SW480 (cell line): ENCODE data around the gene MPZL3.

Experiments used
- DNase-seq: peaks from one replicate; pipeline ENCODE4 v3.0.0-alpha.2; 2016; ENCODE audit warnings: low spot score

MPZL3 gene

GRCh38 chr11:118232659-118233058, 19.5 kb downstream of the MPZL3 start:
- peak; percentile 87 for DNase-seq

GRCh38 chr11:118231461-118231860, 20.7 kb downstream of the MPZL3 start:
- DNase-seq, result no peak

- DNase-seq, result no peak
Measured at GRCh38 chr11:118230088-118230487, 22.1 kb downstream of the MPZL3 start.

DNA sequence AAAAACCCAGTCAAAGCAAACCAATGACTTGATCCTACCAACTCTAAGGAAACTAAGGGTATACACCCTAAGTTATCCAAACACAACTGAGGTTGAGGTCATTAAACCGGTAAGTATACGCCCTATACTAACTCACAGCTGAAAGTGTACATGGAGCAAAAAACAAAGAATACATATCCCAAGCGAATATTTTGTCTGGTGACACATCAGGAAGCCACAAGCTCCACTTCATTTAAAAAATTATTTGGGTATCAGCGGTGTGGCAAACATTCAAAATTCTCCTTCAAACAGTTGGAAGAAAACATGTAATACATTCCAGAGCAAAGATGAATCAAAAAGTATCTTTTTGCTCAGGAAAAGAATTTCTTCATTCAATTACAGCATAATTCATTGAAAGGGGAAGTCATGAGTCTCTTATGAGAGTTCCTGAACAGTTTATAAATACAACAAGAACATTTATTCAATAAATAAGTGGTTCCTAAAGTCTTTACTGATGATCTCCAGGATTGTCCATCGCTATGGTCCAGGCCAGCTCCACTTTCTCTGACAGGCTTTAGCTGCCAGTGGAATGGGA, 22.8 kb downstream of the MPZL3 start:
- no peak for DNase-seq

DNA sequence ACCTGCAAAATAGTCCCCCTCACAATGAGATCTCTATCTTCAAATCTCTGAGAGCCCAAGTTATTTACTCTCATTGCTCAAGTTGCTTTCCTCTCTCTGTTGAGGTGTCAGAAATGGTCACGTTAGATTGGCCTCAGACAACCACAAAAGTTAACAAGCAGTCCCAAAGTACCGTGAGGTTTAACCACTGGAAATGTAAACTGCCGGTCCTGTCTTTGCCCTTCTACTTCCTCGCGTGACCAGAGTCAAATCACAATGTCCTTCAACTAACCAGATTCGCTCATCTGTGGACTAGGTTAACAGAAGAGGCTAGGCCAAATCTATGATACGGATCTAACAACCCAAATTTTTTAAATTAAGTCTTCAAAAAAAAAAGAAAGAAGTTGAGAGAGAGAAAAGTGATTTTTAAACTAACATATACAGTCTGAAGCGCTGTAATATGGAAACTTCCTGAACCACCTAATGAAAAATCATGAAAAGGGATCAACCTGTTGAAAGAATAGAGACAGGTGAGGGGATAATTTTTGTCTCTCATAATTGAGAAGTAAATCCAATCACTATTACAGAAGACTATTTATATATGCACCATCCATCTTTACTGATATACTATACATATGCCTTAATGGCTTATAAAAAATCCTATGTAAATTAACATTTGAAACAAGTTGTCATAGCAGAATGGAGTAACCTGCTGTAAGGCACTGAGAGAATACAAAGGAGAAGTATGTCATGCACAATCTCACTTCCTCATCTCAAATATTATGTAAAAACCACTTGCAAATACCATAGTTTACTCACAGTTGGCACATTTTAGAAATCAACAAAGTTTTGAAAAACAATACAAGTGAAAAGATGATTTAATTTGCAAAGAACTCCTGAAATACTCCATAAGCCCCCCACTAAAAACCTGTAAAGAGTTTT, 24.0 kb downstream of the MPZL3 start:
- DNase-seq, result no peak

DNA sequence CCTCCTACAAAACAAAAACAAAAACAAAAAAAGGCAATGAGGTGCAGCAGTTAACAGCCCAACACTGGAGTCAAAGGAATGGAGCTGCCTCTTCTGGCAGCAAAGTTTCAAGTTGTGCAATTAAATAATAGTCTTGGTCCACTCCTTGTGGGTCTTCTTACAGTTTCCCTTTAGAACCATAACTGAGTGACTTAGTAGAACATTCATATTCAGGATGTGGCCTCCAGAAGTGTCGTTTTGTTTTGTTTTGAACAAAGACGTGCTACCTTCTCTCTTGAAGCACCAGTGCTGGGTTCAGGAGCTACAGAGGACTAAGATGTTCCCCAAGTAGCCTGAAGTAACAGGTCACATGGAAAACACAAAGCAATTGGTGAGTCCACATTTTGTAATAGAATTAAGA, 25.4 kb downstream of the MPZL3 start:
- no peak for DNase-seq

- DNase-seq, result no peak
Measured at GRCh38 chr11:118226296-118226695, 25.9 kb downstream of the MPZL3 start.

- DNase-seq, result no peak
Measured at GRCh38 chr11:118224511-118225188, 27.5 kb downstream of the MPZL3 start, which contains the start of gene JAML. Gene JAML (minus strand): TSS chr11:118225011. CDS start chr11:118214866, 10,145 bp downstream.

GRCh38 chr11:118223992-118224391, 28.2 kb downstream of the MPZL3 start:
- no peak for DNase-seq

DNA sequence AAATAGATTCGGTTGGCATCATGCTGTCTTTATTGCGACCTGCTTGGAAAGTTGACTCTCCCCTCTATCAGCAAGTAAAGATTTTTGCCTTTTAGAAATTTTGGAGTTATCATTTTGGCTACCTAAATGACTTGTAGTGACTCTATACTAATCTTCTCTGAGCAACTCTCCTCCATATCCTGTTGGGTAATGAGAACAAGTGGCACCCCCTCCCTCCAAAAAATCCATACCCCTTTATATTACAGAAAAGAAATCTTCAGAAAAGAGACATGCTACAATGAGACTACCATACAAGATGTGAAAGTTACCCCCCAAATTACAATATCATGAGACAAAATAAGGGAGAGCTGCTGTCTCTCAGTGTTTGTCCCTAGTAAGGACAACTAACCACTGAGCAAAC, 28.6 kb downstream of the MPZL3 start:
- no peak for DNase-seq

- DNase-seq, result no peak
Measured at GRCh38 chr11:118222437-118222836, 29.7 kb downstream of the MPZL3 start.

DNA sequence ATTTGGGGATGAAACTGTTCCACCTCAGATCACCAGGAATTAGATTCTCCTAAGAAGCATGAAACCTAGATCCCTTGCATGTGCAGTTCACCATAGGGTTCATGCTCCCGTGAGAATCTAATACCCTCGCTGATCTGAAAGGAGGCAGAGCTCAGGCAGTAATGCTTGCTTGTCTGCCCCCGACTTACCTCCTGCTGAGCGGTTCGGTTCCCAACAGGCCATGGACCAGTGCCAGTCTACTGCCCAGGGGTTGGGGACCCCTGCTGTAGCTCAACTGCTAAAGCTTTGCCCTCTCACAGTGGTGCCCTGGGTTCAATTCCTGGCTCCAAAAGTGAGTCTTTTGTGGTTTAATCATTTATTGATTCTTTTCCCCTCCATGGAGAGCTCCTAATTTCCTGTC, 30.7 kb downstream of the MPZL3 start:
- DNase-seq, result no peak

DNA sequence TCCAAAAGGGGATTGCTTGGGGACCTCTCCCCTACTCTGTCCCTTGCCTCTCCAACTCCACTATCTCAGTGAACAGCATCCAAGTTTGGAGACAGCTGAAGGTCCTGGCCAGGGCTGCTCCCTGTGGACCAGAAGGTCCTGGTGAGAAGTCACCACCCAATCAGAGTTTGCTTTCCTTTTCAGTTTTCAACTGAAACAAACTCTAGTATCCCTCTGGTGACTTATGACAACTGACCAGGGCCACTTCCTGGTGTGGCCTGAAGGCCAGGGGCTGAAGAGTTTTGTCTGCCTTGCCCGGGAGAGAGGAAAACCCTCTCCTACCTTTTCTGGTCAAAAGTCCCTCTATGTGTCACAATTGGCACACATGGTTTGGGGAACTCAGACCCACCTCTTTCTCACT, 32.4 kb downstream of the MPZL3 start:
- DNase-seq, result no peak

- no peak for DNase-seq
Measured at GRCh38 chr11:118219244-118219643, 32.9 kb downstream of the MPZL3 start.

DNA sequence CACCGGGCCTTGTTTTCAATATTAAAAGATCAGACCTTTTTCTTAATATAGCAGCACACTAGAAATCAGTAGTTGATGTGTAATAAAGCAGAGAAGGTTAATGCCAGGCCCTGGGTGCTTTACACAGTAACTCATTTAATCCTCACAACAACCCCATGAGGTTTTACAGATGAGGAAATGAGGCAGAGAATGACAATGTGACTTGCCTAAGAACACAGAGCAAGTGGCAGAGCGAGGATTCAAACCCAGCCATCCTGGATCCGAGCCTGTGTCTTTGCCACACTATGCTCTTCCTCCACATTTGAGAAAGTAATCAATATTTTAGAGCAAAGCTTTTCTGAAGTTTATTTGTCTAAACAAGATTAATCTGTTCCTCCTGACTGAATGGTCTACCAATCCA, 34.6 kb downstream of the MPZL3 start:
- no peak for DNase-seq

- no peak for DNase-seq
Measured at GRCh38 chr11:118216621-118217481, 35.3 kb downstream of the MPZL3 start.

GRCh38 chr11:118215765-118216164, 36.4 kb downstream of the MPZL3 start:
- no peak for DNase-seq

DNA sequence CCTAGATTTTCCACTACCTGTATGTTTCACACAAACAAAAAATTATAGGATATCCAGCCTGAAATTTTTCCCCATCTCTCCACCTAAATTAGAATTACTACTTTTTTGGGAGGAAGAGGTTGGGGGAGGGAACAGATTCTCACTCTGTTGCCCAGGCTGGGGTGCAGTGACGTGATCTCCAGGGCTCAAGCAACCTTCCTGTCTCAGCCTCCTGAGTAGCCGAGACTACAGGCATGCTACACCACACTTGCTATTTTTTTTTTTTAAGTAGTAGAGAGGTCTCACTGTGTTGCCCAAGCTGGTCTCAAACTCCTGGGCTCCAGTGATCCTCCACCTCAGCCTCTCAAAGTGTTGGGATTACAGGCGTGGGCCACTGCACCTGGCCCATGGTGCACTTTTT, 36.9 kb downstream of the MPZL3 start:
- no peak for DNase-seq

DNA sequence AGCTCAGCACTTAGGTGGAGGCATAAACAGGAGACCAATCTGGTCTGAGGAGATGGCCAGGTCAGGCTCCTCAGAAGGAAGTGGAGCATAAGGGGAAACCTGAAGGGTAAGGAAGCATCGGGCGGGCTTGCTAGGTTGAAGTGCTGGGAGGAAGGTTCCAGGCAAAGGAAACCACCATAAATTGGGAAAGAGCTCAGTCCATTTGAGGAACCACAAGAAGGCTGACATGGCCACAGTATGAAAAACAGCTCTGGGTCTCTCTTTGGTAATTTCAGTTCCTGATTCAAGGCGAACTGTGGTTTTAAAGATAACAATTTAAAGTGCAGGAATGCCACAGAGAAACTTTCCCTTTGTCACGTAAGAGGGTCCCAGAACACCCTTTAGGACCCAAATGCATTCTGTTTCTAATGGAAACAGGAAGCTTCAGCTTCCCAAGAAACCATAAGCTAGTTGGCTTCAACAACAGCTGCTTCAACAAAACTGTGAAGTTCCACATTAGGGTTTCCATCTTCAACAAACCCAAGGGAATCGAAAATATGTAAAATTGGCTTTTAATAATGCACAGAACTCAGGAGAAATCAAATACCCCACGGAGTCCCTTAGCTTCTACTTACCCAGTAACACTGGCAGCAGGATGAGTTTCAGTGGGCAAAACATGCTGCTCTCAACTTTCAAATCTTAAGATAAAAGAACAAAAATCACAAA, 37.8 kb downstream of the MPZL3 start:
- no peak for DNase-seq

GRCh38 chr11:118213781-118214180, 38.4 kb downstream of the MPZL3 start:
- DNase-seq, result no peak

- no peak for DNase-seq
Measured at GRCh38 chr11:118213201-118213600, 39.0 kb downstream of the MPZL3 start.
